ENCODE data around the gene RHBG. TPM values are rescaled to one million over a fixed set of nuclear protein-coding genes. Genes with fewer than 3 reads are reported as not detected.
A peak's percentile ranks its signal among the peaks of the same experiment; 100 is the strongest.
"Not testable (repeated sequence)": the region's sequence is repeated elsewhere in the genome, so short reads cannot be mapped to it uniquely, and the experiment has no call there.

The RHBG gene
- total RNA-seq, 1 experiment from 2014 or later = not detected

DNA sequence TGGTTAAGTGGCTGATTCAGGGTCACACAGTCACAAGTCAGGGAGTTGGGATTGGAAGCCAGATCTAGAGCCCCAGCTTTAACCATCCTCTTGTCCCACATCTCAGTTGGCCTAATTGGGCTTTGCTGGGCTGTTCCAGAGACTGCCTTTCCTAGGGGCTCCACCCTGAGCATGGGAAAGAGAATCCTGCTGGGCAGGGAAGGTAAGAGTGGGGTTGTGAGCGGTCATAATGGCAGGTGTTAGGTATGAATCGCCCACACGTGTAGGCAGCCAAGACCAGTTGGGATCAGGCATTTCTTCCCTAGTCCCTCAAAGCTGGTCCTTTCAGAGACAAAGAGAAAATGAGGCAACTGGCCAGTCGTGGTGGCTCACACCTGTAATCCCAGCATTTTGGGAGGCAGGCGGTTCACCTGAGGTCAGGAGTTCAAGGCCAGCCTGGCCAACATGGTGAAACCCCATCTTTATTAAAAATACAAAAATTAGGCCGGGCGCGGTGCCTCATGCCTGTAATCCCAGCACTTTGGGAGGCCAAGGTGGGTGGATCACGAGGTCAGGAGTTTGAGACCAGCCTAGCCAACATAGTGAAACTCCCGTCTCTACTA, 775 bp downstream of the RHBG start:
- not testable (repeated sequence) for H3K27ac ChIP-seq; H3K4me3 ChIP-seq; DNase-seq (ENCODE audit: low read depth in 1 of 2, low spot score in 2 of 2); H3K36me3 ChIP-seq; H3K9me3 ChIP-seq (replicated peaks); H3K4me1 ChIP-seq (replicated peaks)
- H3K27me3 ChIP-seq (replicated peaks) = peaks cover 37% of the 10 kb centered on the region

DNA sequence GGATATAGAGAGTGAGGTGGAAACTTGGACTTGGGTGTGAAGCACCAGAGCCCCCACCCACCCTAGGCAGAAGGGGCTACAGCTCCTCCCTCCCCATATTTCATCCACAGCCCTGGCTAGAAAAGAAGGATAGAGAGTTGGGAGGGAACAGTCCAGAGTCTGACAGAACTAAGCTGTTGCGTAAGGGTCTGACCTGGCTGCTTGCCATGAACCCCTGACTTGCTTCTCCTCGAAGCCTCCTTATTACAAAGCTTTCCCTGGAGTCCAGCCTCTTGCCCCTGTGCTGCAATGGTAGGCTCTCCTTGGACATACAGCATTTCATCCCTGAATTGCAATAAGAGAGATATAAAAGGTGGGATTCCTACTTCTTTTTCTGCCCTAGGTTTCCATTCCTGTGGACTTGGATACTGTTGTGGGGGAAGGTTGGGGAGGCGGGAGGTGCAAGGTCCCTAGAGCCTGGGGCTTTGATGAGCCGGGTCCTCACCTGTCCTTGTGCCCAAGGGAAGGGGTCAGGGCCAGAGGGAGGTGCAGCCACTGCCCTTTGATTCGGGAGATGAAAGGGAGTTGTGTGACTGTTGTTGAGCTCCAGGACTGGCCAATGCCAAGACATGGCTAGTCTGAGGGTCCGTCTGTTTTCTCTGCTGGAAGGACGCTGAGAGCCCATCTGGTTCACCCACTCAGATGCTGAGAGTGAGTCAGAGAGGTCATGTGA, 2.7 kb downstream of the RHBG start:
- Histone ChIP-seq H3K27me3 (replicated peaks) (peaks cover 33% of the 10 kb centered on the region), H3K4me3 (no peak overlapping the region)
- DNase-seq (ENCODE audit: low read depth in 1 of 2, low spot score in 2 of 2) = no peak

DNA sequence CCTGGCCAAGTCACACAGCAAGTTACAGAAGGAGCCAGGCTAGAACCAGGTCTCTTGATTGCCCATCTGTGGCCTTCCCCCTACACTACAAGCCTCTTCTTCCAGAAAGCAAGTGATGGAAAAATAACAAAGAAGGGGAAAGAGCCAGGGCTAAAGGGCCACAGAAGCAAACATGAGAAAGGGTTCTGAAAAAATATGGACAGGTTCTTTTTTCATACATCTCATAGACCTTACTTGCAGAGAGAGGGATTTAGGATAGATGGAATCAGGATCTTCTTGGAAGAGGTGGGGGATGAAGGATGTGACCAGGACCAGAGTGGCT, 3.2 kb downstream of the RHBG start:
- Histone ChIP-seq H3K4me3 (no peak overlapping the region), H3K4me1 (replicated peaks) (peaks cover 6% of the 10 kb centered on the region; the same call in 1 of the 2 replicates), H3K9me3 (replicated peaks) (no peaks in the 10 kb centered on the region), H3K27ac (no peak overlapping the region), H3K36me3 (no peaks in the 10 kb centered on the region), H3K27me3 (replicated peaks) (peaks cover 33% of the 10 kb centered on the region)
- DNase-seq (ENCODE audit: low read depth in 1 of 2, low spot score in 2 of 2) = no peak

More for the DNA sequence above, 2.7 kb downstream of the RHBG start:
- H3K9me3 ChIP-seq (replicated peaks) = no peaks in the 10 kb centered on the region
- no peak overlapping the region for H3K27ac ChIP-seq
- peaks cover 6% of the 10 kb centered on the region; the same call in 1 of the 2 replicates for H3K4me1 ChIP-seq (replicated peaks)
- no peaks in the 10 kb centered on the region for H3K36me3 ChIP-seq

DNA sequence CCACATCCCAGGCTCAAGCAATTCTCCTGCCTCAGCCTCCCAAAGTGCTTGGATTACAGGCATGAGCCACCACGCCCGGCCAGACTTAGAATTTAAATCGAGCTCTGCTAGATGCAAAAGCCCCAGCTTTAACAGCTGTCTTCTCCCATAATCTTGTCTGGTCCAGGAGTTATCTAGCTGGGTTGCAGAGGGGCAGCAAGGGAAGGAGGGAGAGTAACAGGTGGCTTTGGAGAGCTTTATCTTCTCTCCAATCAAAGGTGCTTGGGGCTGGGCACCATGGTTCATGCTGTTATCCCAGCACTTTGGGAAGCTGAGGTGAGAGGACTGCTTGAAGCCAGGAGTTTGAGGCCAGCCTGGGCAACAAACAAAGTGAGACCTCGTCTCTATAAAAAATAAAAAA, 3.9 kb downstream of the RHBG start:
- Histone ChIP-seq H3K9me3 (replicated peaks) (no peaks in the 10 kb centered on the region), H3K4me3 (no peak overlapping the region), H3K27ac (no peak overlapping the region), H3K27me3 (replicated peaks) (peaks cover 32% of the 10 kb centered on the region), H3K36me3 (no peaks in the 10 kb centered on the region), H3K4me1 (replicated peaks) (peaks cover 6% of the 10 kb centered on the region; the same call in 1 of the 2 replicates)
- no peak for DNase-seq (ENCODE audit: low read depth in 1 of 2, low spot score in 2 of 2)

DNA sequence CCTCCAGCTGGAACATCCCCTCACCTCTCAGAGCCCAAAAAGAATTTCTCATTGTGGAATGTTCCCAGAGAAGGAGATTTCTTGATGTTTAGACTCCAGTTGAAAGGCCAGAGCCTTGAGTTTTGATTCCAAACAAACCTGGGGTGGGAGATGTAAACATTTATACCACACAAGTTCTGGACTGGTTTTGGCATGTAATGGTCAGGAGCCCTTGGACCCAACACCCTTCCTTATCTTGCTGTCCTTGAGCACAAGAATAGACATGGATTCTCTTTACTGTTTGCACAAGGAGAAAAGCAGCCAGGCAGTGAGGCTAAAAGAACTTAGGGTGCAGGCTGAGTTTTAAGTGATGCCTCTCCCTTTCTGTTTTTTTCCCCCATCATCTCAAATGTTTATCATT, 4.5 kb downstream of the RHBG start:
- no peak for DNase-seq (ENCODE audit: low read depth in 1 of 2, low spot score in 2 of 2)
- Histone ChIP-seq H3K27me3 (replicated peaks) (peaks cover 25% of the 10 kb centered on the region), H3K36me3 (no peaks in the 10 kb centered on the region), H3K9me3 (replicated peaks) (no peaks in the 10 kb centered on the region), H3K4me3 (no peak overlapping the region), H3K4me1 (replicated peaks) (peaks cover 6% of the 10 kb centered on the region; the same call in 1 of the 2 replicates), H3K27ac (no peak overlapping the region)

DNA sequence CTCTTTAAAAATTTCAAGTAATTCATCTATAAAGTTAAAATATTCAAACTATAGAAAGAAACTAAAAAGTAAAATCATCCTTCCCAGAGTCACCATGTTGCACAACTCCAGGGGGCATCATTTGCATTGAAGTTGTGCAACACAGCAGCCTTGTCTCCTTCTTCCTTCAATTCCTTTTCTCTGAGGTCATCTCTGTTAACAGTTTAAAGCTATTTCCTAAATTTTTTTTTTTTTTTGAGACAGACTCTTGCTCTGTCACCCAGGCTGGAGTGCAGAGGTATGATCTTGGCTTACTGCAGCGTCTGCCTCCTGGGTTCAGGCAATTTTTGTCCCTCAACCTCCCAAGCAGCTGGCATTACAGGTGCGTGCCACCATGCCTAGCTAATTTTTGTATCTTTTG, 7.1 kb downstream of the RHBG start:
- DNase-seq (ENCODE audit: low read depth in 1 of 2, low spot score in 2 of 2) = no peak
- Histone ChIP-seq H3K36me3 (no peaks in the 10 kb centered on the region), H3K4me1 (replicated peaks) (no peaks in the 10 kb centered on the region), H3K27me3 (replicated peaks) (peaks cover 10% of the 10 kb centered on the region), H3K27ac (no peak overlapping the region), H3K4me3 (no peak overlapping the region), H3K9me3 (replicated peaks) (no peaks in the 10 kb centered on the region)

DNA sequence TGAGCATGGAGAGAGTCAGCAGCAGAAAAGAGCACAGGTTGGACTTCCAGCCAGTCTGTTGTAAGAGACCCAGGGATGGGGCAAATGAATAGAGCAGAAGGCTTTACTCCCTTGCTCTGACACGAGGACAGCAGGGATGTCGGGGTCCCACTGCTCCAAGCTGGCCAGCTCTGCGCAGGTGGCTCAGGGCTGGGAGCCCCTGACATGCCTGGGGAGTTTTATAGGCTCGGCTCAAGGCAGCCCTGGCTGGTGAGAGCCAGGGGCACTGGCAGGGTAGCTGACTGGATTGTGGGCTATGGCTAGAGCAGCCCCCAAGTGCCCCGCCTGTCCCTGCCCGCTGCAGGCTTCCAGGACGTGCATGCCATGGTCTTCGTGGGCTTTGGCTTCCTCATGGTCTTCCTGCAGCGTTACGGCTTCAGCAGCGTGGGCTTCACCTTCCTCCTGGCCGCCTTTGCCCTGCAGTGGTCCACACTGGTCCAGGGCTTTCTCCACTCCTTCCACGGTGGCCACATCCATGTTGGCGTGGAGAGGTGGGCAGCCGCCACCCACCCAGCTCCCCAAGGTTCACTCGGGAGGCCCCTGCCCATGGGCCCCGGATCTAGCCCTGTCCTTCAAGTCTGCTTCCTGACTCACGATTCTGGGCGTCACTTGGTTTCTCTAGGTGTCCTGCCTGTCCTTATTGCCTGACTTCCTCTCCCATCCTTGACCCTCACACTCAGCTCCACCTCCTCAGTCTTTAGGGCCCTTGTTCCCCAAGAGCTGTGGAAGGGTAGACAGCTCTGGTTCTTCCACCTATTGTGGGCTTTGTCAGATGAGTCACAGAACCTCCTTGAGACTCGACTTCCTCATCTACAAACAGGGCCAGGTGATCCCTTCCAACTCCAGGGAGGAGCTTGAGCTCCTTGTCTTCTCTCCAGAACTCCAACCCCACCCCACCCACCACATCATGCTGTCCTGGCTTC, 8.2 kb downstream of the RHBG start:
- no peak overlapping the region for H3K4me3 ChIP-seq
- H3K36me3 ChIP-seq = no peaks in the 10 kb centered on the region
- peaks cover 8% of the 10 kb centered on the region for H3K27me3 ChIP-seq (replicated peaks)
- no peak overlapping the region for H3K27ac ChIP-seq
- H3K4me1 ChIP-seq (replicated peaks) = no peaks in the 10 kb centered on the region
- H3K9me3 ChIP-seq (replicated peaks) = no peaks in the 10 kb centered on the region
- no peak for DNase-seq (ENCODE audit: low read depth in 1 of 2, low spot score in 2 of 2)

DNA sequence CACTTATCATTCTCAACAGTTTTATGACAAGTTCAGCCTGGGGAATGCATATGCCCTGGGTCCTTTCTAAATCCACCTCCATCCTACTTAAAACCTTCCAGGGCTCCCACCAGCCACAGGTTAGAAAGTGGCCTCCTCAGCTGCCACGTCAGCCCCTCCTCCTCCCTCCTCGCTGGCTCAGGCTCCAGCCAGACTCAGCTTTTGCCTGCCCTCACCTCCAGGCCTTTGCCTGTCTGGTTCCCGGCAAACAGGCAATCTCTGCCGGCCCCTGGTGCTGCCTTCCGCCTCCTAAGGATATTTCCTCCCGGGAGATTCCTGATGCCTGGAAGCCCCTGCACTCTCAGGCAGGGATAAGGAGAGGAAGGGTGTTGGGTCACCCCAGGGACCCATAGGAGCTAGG, 9.5 kb downstream of the RHBG start:
- H3K27me3 ChIP-seq (replicated peaks) = peaks cover 5% of the 10 kb centered on the region; the same call in 1 of the 2 replicates

DNA sequence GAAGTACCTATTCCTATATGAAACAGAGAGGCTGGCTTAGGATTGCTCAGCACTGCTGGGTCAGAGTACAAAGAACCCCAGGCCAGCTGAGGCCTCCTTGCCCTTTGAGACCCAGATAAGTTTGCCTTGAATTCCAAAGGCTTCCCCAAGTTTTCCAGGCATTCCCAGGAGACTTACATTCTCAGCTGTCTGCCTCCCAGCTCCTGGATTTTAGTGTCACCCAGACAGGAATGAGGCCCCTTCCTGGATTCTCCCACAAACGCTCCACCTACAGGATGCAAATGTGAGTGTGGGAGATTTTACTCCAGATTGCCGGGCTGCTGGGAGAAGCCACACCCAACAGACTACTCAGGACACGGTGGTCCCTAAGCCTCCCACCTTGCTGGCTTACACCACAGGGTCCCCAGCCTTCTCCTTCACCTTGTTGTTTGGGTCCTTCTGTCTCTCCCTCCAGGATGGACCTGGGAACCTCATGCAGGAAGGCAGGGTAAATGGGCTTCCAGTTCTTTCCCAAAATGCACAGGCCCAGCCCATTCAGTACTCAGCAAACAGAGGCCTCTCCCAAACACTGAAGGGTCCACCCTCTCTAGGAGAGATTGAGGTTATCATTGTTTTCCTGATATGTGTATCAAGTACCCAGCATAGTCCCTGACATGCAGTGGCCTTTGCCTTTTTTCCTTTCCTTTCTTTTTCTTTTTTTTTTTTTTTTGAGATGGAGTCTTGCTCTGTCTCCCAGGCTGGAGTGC, 10.6 kb downstream of the RHBG start:
- Histone ChIP-seq H3K36me3 (no peaks in the 10 kb centered on the region), H3K9me3 (replicated peaks) (no peaks in the 10 kb centered on the region), H3K4me1 (replicated peaks) (no peaks in the 10 kb centered on the region), H3K4me3 (no peak overlapping the region), H3K27ac (no peak overlapping the region), H3K27me3 (replicated peaks) (no peaks in the 10 kb centered on the region; the same call in 1 of the 2 replicates)
- no peak for DNase-seq (ENCODE audit: low read depth in 1 of 2, low spot score in 2 of 2)

More for the DNA sequence above, 9.5 kb downstream of the RHBG start:
- no peaks in the 10 kb centered on the region for H3K36me3 ChIP-seq
- no peak overlapping the region for H3K27ac ChIP-seq
- H3K4me3 ChIP-seq = no peak overlapping the region
- DNase-seq (ENCODE audit: low read depth in 1 of 2, low spot score in 2 of 2) = no peak
- H3K9me3 ChIP-seq (replicated peaks) = no peaks in the 10 kb centered on the region
- no peaks in the 10 kb centered on the region for H3K4me1 ChIP-seq (replicated peaks)

DNA sequence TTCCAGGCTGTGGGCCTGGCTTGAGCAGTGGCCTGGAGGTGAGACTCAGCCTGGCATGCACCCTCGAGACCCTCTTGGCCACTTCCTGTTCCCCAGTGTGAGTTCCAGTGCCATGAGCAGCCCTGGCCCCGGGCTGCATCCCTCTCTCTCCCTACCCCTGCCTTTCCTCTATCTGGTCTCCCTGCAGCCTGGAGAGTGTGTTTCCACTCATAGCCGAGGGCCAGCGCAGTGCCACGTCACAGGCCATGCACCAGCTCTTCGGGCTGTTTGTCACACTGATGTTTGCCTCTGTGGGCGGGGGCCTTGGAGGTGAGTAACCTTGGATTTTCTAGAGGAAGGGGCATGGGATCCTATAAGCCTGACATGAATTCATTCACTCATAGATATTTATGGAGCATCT, 13.6 kb downstream of the RHBG start:
- peaks cover 7% of the 10 kb centered on the region for H3K27me3 ChIP-seq (replicated peaks)
- DNase-seq (ENCODE audit: low read depth in 1 of 2, low spot score in 2 of 2) = no peak
- no peaks in the 10 kb centered on the region for H3K4me1 ChIP-seq (replicated peaks)
- H3K36me3 ChIP-seq = no peaks in the 10 kb centered on the region
- no peaks in the 10 kb centered on the region for H3K9me3 ChIP-seq (replicated peaks)
- no peak overlapping the region for H3K27ac ChIP-seq
- H3K4me3 ChIP-seq = no peak overlapping the region

DNA sequence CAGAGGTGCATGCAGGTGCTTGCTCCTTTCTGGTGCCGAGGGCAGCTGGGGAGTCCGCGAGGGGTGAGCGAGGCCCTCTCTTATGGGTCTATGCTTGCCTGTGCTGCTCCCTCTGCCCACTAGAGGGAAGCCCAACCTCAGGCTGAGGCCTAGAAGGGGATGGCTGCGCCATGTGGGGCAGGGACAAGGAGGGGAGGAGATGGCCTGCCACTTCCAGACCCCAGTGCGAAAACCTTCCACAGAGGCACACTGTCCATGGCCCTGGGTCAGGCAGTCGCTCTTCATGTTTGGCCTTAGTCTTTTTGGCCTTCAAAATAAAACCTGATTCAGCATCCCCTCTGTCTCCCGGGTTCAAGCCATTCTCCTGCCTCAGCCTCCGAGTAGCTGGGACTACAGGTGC, 14.0 kb downstream of the RHBG start:
- Histone ChIP-seq H3K4me1 (replicated peaks) (no peaks in the 10 kb centered on the region), H3K4me3 (no peak overlapping the region), H3K27ac (no peak overlapping the region), H3K36me3 (no peaks in the 10 kb centered on the region), H3K27me3 (replicated peaks) (peaks cover 12% of the 10 kb centered on the region), H3K9me3 (replicated peaks) (no peaks in the 10 kb centered on the region)
- DNase-seq (ENCODE audit: low read depth in 1 of 2, low spot score in 2 of 2) = peak; percentile 44 to 65

DNA sequence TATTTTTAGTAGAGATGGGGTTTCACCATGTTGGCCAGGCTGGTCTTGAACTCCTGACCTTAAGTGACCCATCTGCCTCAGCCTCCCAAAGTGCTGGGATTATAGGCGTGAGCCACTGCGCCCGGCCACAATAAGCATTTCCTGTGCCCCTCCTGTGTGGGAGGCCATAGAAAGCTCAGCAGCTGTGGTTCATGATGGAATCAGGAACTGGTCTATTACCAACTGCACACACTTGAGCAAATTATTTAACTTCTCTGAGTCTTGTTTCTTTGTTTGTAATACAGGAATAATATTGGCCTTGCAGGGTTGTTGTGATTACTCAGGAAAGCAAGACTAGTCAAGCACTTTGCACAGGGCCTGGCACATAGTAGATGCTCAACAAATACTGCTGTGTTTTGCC, 15.0 kb downstream of the RHBG start:
- DNase-seq (ENCODE audit: low read depth in 1 of 2, low spot score in 2 of 2) = no peak
- H3K4me3 ChIP-seq = no peak overlapping the region
- H3K36me3 ChIP-seq = no peaks in the 10 kb centered on the region

DNA sequence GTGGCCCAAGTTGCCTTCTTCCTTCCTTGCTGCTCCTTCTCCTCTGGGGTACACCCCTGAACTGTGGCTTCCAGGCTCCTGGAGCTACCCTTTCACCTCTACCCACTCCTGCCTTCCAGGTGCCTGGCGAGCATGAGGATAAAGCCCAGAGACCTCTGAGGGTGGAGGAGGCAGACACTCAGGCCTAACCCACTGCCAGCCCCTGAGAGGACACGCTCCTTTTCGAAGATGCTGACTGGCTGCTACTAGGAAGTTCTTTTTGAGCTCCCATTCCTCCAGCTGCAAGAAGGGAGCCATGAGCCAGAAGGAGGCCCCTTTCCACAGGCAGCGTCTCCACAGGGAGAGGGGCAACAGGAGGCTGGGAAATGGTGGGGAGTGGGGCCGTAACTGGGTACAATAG, 15.6 kb downstream of the RHBG start:
- H3K36me3 ChIP-seq = no peaks in the 10 kb centered on the region
- H3K4me3 ChIP-seq = no peak overlapping the region
- no peaks in the 10 kb centered on the region for H3K4me1 ChIP-seq (replicated peaks)
- H3K9me3 ChIP-seq (replicated peaks) = no peaks in the 10 kb centered on the region
- H3K27me3 ChIP-seq (replicated peaks) = peaks cover 23% of the 10 kb centered on the region
- DNase-seq (ENCODE audit: low read depth in 1 of 2, low spot score in 2 of 2) = no peak
- H3K27ac ChIP-seq = no peak overlapping the region

More for the DNA sequence above, 15.0 kb downstream of the RHBG start:
- Histone ChIP-seq H3K27me3 (replicated peaks) (peaks cover 18% of the 10 kb centered on the region), H3K27ac (no peak overlapping the region), H3K4me1 (replicated peaks) (no peaks in the 10 kb centered on the region), H3K9me3 (replicated peaks) (no peaks in the 10 kb centered on the region)
